Uterus (tissue), 4 donors: ENCODE data around the gene PHF12. TPM values are rescaled to one million over a fixed set of nuclear protein-coding genes. Genes with fewer than 3 reads are reported as not detected.
A peak's percentile ranks its signal among the peaks of the same experiment; 100 is the strongest.
"Not testable (repeated sequence)": the region's sequence is repeated elsewhere in the genome, so short reads cannot be mapped to it uniquely, and the experiment has no call there.

Source experiments
- DNase-seq, 2 donors: peaks; one replicate each; pipeline ENCODE4 v3.0.0-alpha.2; 2019 to 2020
- H3K27ac ChIP-seq, 2 donors: fragments of 200-600 bp; sonication (generic); 1 replicate in 1 of 2; 2 replicates in 1 of 2; pipeline ENCODE4 v1.5.1; 2016 to 2018
- H3K27me3 ChIP-seq, 2 donors: fragments of 200-600 bp; sonication (generic); one replicate each; pipeline ENCODE4 v1.5.1; 2018 to 2019; ENCODE audit warnings: control low read depth in 1 of 2
- H3K36me3 ChIP-seq, 2 donors: fragments of 200-600 bp; sonication (generic); one replicate each; pipeline ENCODE4 v1.5.1; 2019; ENCODE audit warnings: control low read depth in 1 of 2
- H3K4me1 ChIP-seq, 2 donors: fragments of 200-600 bp; sonication (generic); one replicate each; pipeline ENCODE4 v1.5.1; 2018 to 2019; ENCODE audit warnings: control low read depth in 1 of 2
- H3K4me3 ChIP-seq, 2 donors: fragments of 200-600 bp; sonication (generic); 1 replicate in 1 of 2; 2 replicates in 1 of 2; pipeline ENCODE4 v1.5.1; 2018 to 2019; ENCODE audit warnings: mild to moderate bottlenecking in 1 of 2
- H3K9me3 ChIP-seq, 2 donors: fragments of 200-600 bp; sonication (generic); one replicate each; pipeline ENCODE4 v1.5.1; 2019; ENCODE audit warnings: control low read depth in 1 of 2
- CTCF ChIP-seq, 4 experiments: fragments of 200-600 bp in 2 of 4; fragments of 450-650 bp in 2 of 4; sonication (generic) in 2 of 4; IDR thresholded peaks; one replicate each; pipeline ENCODE4 v1.5.1; 2016 to 2019; ENCODE audit warnings: antibody characterized with exemption in 4 of 4, mild to moderate bottlenecking in 2 of 4, moderate library complexity in 1 of 4
- POLR2A ChIP-seq, 2 donors: fragments of 450-650 bp; IDR thresholded peaks; one replicate each; pipeline ENCODE4 v1.6.1; 2016; ENCODE audit warnings: antibody characterized with exemption in 2 of 2, mild to moderate bottlenecking in 1 of 2, moderate library complexity in 1 of 2
- intact Hi-C: fragments of 100-400 bp; cut with DNase I; formaldehyde crosslinking; loops from one replicate; pipeline ENCODE4 v1.15.1; 2023; ENCODE audit warnings: low total_unique reads
- total RNA-seq, 4 donors: library from RNA; depleted of rRNA in 3 of 4; stranded (reverse); fragments of >200 nt in 3 of 4; gene quantifications; one replicate each; pipeline versions ENCODE4 v1.1.0 to v1.2.4, GENCODE V29; 2014 to 2023
- donor health status: DM: yes; HTN: yes; CAD: no.

The PHF12 gene
- total RNA-seq, 4 donors from 2014 or later = 22.1 to 78.4 (median 55.2) TPM

GRCh38 chr17:28880572-28880945 is 70.8 kb downstream of the PHF12 start:
- TF ChIP-seq POLR2A (IDR thresholded peaks at IDR 0.05) = no peak
- TF ChIP-seq CTCF (IDR thresholded peaks at IDR 0.05) = no peak
- Histone ChIP-seq H3K9me3 (no peaks in the 10 kb centered on the region), H3K4me1 (no peaks in the 10 kb centered on the region), H3K4me3 (no peak overlapping the region), H3K27me3 (no peaks in the 10 kb centered on the region), H3K36me3 (no peaks in the 10 kb centered on the region), H3K27ac (no peak overlapping the region)
- DNase-seq = no peak
- intact Hi-C loops = no loop called here

GRCh38 chr17:28879886-28880571 is 71.3 kb downstream of the PHF12 start:
- Histone ChIP-seq H3K9me3 (no peaks in the 10 kb centered on the region), H3K27ac (no peak overlapping the region), H3K27me3 (no peaks in the 10 kb centered on the region), H3K36me3 (no peaks in the 10 kb centered on the region), H3K4me1 (no peaks in the 10 kb centered on the region), H3K4me3 (no peak overlapping the region)
- intact Hi-C loops = no loop called here
- no peak for DNase-seq
- TF ChIP-seq CTCF (IDR thresholded peaks at IDR 0.05) = no peak
- no peak for TF ChIP-seq POLR2A (IDR thresholded peaks at IDR 0.05)

- Histone ChIP-seq H3K4me3 (no peak overlapping the region), H3K9me3 (no peaks in the 10 kb centered on the region), H3K4me1 (no peaks in the 10 kb centered on the region), H3K27ac (no peak overlapping the region), H3K27me3 (no peaks in the 10 kb centered on the region), H3K36me3 (no peaks in the 10 kb centered on the region)
- DNase-seq = no peak
- TF ChIP-seq CTCF (IDR thresholded peaks at IDR 0.05) (peak in 2 of 4 experiments; percentile 10 to 18), POLR2A (IDR thresholded peaks at IDR 0.05) (no peak)
- intact Hi-C loops = no loop called here
These were observed 72.3 kb downstream of the PHF12 start for GRCh38 chr17:28878981-28879380.

GRCh38 chr17:28878158-28878910 is 73.0 kb downstream of the PHF12 start:
- Histone ChIP-seq H3K4me1 (no peaks in the 10 kb centered on the region), H3K4me3 (no peak overlapping the region), H3K27me3 (no peaks in the 10 kb centered on the region), H3K9me3 (no peaks in the 10 kb centered on the region), H3K27ac (no peak overlapping the region), H3K36me3 (no peaks in the 10 kb centered on the region)
- TF ChIP-seq POLR2A (IDR thresholded peaks at IDR 0.05) (no peak), CTCF (IDR thresholded peaks at IDR 0.05) (no peak)
- intact Hi-C loops = no loop called here
- no peak for DNase-seq

- H3K4me1 ChIP-seq, H3K27ac ChIP-seq, H3K27me3 ChIP-seq, intact Hi-C loops, DNase-seq, H3K4me3 ChIP-seq, H3K9me3 ChIP-seq, H3K36me3 ChIP-seq: not testable (repeated sequence)
These were observed 74.1 kb downstream of the PHF12 start for GRCh38 chr17:28877150-28877711.
